ENCODE results near the gene TOMM20.
A peak's percentile ranks its signal among the peaks of the same experiment; 100 is the strongest.
"Not testable (repeated sequence)": the region's sequence is repeated elsewhere in the genome, so short reads cannot be mapped to it uniquely, and the experiment has no call there.

The TOMM20 gene

GRCh38 chr1:235101558-235102258, 26.9 kb downstream of the TOMM20 start:
- DNase-seq (ENCODE audit: low read depth): no peak

- no peak for DNase-seq (ENCODE audit: low read depth)
These were observed 28.4 kb downstream of the TOMM20 start for GRCh38 chr1:235100194-235100772.

GRCh38 chr1:235098991-235099390, 29.6 kb downstream of the TOMM20 start:
- no peak for DNase-seq (ENCODE audit: low read depth)

- DNase-seq (ENCODE audit: low read depth): no peak
These were observed 30.1 kb downstream of the TOMM20 start for GRCh38 chr1:235098547-235098946.

GRCh38 chr1:235097501-235097900, 31.1 kb downstream of the TOMM20 start:
- not testable (repeated sequence) for DNase-seq (ENCODE audit: low read depth)

GRCh38 chr1:235095938-235096562, 32.6 kb downstream of the TOMM20 start:
- no peak for DNase-seq (ENCODE audit: low read depth)

GRCh38 chr1:235093696-235094592, 34.7 kb downstream of the TOMM20 start:
- DNase-seq (ENCODE audit: low read depth): peak; percentile 82

GRCh38 chr1:235093013-235093695, 35.5 kb downstream of the TOMM20 start:
- DNase-seq (ENCODE audit: low read depth): no peak

- not testable (repeated sequence) for DNase-seq (ENCODE audit: low read depth)
These were observed 36.2 kb downstream of the TOMM20 start for GRCh38 chr1:235092415-235092814.

- not testable (repeated sequence) for DNase-seq (ENCODE audit: low read depth)
These were observed 36.6 kb downstream of the TOMM20 start for GRCh38 chr1:235092045-235092406.

GRCh38 chr1:235091319-235092044, 37.2 kb downstream of the TOMM20 start:
- not testable (repeated sequence) for DNase-seq (ENCODE audit: low read depth)

GRCh38 chr1:235090406-235091069, 38.1 kb downstream of the TOMM20 start:
- DNase-seq (ENCODE audit: low read depth): no peak

GRCh38 chr1:235088907-235089306, 39.7 kb downstream of the TOMM20 start:
- DNase-seq (ENCODE audit: low read depth): no peak

- DNase-seq (ENCODE audit: low read depth): no peak
These were observed 40.2 kb downstream of the TOMM20 start for GRCh38 chr1:235088430-235088829.

- no peak for DNase-seq (ENCODE audit: low read depth)
These were observed 40.7 kb downstream of the TOMM20 start for GRCh38 chr1:235087906-235088305.

- not testable (repeated sequence) for DNase-seq (ENCODE audit: low read depth)
These were observed 43.1 kb downstream of the TOMM20 start for GRCh38 chr1:235085411-235086117.

GRCh38 chr1:235080788-235081187, 47.8 kb downstream of the TOMM20 start:
- not testable (repeated sequence) for DNase-seq (ENCODE audit: low read depth)

GRCh38 chr1:235080297-235080657, 48.4 kb downstream of the TOMM20 start:
- DNase-seq (ENCODE audit: low read depth): not testable (repeated sequence)

GRCh38 chr1:235079443-235080296, 49.0 kb downstream of the TOMM20 start:
- DNase-seq (ENCODE audit: low read depth): no peak
